HL-60 (cell line): ENCODE results near the gene COL11A2.
A peak's percentile ranks its signal among the peaks of the same experiment; 100 is the strongest.

ENCODE experiments used
- DNase-seq, 2 experiments: peaks; one replicate each; pipeline ENCODE4 v3.0.0-alpha.2; 2010 to 2020; ENCODE audit warnings: low read depth in 1 of 2, low spot score in 1 of 2
- H3K27ac ChIP-seq: fragments of 250-450 bp; sonication (Bioruptor Pico); replicated peaks from 2 replicates; pipeline ENCODE4 v1.5.1; 2020; ENCODE audit warnings: mild to moderate bottlenecking, moderate library complexity
- H3K27me3 ChIP-seq: fragments of 250-450 bp; sonication (Bioruptor Pico); 2 replicates; pipeline ENCODE4 v1.5.1; 2021; ENCODE audit warnings: mild to moderate bottlenecking, moderate library complexity; ENCODE audit not compliant: insufficient read depth, poor library complexity, severe bottlenecking
- H3K4me3 ChIP-seq: replicated peaks from 2 replicates; pipeline ENCODE4 v1.5.1; 2011; ENCODE audit warnings: mild to moderate bottlenecking, control low read depth, low read length; ENCODE audit not compliant: insufficient read depth
- CTCF ChIP-seq: IDR thresholded peaks from one replicate; pipeline ENCODE4 v1.5.1; 2011; ENCODE audit warnings: low read length, control low read depth, inconsistent platforms; ENCODE audit not compliant: insufficient read depth
- GABPA ChIP-seq: IDR thresholded peaks from 2 replicates; pipeline ENCODE4 v1.6.1; 2012; ENCODE audit warnings: low read depth
- POLR2AphosphoS5 ChIP-seq: IDR thresholded peaks from 2 replicates; pipeline ENCODE4 v1.6.1; 2012; ENCODE audit warnings: low read depth
- REST ChIP-seq: IDR thresholded peaks from 2 replicates; pipeline ENCODE4 v1.6.1; 2012; ENCODE audit warnings: low read depth; ENCODE audit not compliant: insufficient replicate concordance
- SPI1 ChIP-seq: IDR thresholded peaks from 2 replicates; pipeline ENCODE4 v1.6.1; 2012; ENCODE audit warnings: low read depth, mild to moderate bottlenecking, borderline replicate concordance

COL11A2 gene

GRCh38 chr6:33144373-33144772, 47.9 kb downstream of the COL11A2 start:
- TF ChIP-seq GABPA (no peak), REST (no peak), SPI1 (peak; percentile 64; the same call in 1 of the 2 replicates)
- DNase-seq = peak; percentile 52 to 61
- no peaks in the 10 kb centered on the region for H3K27me3 ChIP-seq
- no peak overlapping the region for H3K27ac ChIP-seq
- no peak overlapping the region for H3K4me3 ChIP-seq

- TF ChIP-seq SPI1 (peak; percentile 45; the same call in 1 of the 2 replicates), CTCF (no peak)
- DNase-seq = no peak
- Histone ChIP-seq H3K27me3 (no peaks in the 10 kb centered on the region), H3K27ac (no peak overlapping the region), H3K4me3 (no peak overlapping the region)
Measured at GRCh38 chr6:33143113-33143770, 49.0 kb downstream of the COL11A2 start.

GRCh38 chr6:33142501-33143070, 49.7 kb downstream of the COL11A2 start:
- Histone ChIP-seq H3K27me3 (no peaks in the 10 kb centered on the region), H3K4me3 (no peak overlapping the region), H3K27ac (no peak overlapping the region)
- DNase-seq = no peak
- TF ChIP-seq REST = no peak
- no peak for TF ChIP-seq SPI1
- TF ChIP-seq GABPA = no peak
- TF ChIP-seq POLR2AphosphoS5 = no peak

GRCh38 chr6:33140556-33140955, 51.7 kb downstream of the COL11A2 start:
- no peak for DNase-seq
- H3K27me3 ChIP-seq = no peaks in the 10 kb centered on the region
- TF ChIP-seq SPI1 (peak; percentile 16; the same call in 1 of the 2 replicates), POLR2AphosphoS5 (no peak)
- no peak overlapping the region for H3K27ac ChIP-seq
- no peak overlapping the region for H3K4me3 ChIP-seq

GRCh38 chr6:33139596-33140206, 52.6 kb downstream of the COL11A2 start:
- Histone ChIP-seq H3K27ac (no peak overlapping the region), H3K27me3 (no peaks in the 10 kb centered on the region), H3K4me3 (no peak overlapping the region)
- no peak for DNase-seq
- TF ChIP-seq SPI1 = no peak
